Measurements from ENCODE around the gene NAALADL1. TPM values are rescaled to one million over a fixed set of nuclear protein-coding genes. Genes with fewer than 3 reads are reported as not detected.

Gene NAALADL1
- total and polyA plus RNA-seq, 2 experiments from 2014 or later = 11.1 to 13.7 TPM

DNA sequence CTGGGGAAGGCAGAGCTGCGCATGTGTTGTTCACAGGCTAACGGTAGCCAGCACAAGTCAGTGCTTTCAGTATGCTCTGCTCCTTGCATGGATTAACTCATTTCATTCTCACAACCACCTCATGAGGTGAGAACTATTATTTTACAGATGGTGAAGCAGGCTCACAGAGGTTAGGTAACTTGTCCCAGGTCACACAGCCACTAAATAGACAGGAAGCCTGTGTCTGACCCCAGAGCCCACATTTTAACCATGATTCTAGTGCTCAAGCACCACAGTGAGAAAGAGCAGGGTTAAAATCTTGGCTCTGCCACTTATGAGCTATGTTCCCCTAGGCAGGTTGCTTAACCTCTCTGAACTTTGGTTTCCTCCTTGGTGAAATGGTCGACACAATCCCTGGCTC lies 37.4 kb downstream of the NAALADL1 start (continued):
- TF ChIP-seq, protein P1, sequence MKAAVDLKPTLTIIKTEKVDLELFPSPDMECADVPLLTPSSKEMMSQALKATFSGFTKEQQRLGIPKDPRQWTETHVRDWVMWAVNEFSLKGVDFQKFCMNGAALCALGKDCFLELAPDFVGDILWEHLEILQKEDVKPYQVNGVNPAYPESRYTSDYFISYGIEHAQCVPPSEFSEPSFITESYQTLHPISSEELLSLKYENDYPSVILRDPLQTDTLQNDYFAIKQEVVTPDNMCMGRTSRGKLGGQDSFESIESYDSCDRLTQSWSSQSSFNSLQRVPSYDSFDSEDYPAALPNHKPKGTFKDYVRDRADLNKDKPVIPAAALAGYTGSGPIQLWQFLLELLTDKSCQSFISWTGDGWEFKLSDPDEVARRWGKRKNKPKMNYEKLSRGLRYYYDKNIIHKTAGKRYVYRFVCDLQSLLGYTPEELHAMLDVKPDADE (IDR thresholded peaks at IDR 0.05) = no peak
- TF ChIP-seq ZNF114 (CRISPR knock-in tag; IDR thresholded peaks at IDR 0.05) (no peak), STAT1 (IDR thresholded peaks at IDR 0.05; ENCODE audit: unreplicated experiment) (no peak), NANOG (IDR thresholded peaks at IDR 0.05; ENCODE audit: borderline replicate concordance) (no peak), EZH2 (IDR thresholded peaks at IDR 0.05; ENCODE audit: low read depth, unreplicated experiment) (no peak)
- TF ChIP-seq, protein P2, sequence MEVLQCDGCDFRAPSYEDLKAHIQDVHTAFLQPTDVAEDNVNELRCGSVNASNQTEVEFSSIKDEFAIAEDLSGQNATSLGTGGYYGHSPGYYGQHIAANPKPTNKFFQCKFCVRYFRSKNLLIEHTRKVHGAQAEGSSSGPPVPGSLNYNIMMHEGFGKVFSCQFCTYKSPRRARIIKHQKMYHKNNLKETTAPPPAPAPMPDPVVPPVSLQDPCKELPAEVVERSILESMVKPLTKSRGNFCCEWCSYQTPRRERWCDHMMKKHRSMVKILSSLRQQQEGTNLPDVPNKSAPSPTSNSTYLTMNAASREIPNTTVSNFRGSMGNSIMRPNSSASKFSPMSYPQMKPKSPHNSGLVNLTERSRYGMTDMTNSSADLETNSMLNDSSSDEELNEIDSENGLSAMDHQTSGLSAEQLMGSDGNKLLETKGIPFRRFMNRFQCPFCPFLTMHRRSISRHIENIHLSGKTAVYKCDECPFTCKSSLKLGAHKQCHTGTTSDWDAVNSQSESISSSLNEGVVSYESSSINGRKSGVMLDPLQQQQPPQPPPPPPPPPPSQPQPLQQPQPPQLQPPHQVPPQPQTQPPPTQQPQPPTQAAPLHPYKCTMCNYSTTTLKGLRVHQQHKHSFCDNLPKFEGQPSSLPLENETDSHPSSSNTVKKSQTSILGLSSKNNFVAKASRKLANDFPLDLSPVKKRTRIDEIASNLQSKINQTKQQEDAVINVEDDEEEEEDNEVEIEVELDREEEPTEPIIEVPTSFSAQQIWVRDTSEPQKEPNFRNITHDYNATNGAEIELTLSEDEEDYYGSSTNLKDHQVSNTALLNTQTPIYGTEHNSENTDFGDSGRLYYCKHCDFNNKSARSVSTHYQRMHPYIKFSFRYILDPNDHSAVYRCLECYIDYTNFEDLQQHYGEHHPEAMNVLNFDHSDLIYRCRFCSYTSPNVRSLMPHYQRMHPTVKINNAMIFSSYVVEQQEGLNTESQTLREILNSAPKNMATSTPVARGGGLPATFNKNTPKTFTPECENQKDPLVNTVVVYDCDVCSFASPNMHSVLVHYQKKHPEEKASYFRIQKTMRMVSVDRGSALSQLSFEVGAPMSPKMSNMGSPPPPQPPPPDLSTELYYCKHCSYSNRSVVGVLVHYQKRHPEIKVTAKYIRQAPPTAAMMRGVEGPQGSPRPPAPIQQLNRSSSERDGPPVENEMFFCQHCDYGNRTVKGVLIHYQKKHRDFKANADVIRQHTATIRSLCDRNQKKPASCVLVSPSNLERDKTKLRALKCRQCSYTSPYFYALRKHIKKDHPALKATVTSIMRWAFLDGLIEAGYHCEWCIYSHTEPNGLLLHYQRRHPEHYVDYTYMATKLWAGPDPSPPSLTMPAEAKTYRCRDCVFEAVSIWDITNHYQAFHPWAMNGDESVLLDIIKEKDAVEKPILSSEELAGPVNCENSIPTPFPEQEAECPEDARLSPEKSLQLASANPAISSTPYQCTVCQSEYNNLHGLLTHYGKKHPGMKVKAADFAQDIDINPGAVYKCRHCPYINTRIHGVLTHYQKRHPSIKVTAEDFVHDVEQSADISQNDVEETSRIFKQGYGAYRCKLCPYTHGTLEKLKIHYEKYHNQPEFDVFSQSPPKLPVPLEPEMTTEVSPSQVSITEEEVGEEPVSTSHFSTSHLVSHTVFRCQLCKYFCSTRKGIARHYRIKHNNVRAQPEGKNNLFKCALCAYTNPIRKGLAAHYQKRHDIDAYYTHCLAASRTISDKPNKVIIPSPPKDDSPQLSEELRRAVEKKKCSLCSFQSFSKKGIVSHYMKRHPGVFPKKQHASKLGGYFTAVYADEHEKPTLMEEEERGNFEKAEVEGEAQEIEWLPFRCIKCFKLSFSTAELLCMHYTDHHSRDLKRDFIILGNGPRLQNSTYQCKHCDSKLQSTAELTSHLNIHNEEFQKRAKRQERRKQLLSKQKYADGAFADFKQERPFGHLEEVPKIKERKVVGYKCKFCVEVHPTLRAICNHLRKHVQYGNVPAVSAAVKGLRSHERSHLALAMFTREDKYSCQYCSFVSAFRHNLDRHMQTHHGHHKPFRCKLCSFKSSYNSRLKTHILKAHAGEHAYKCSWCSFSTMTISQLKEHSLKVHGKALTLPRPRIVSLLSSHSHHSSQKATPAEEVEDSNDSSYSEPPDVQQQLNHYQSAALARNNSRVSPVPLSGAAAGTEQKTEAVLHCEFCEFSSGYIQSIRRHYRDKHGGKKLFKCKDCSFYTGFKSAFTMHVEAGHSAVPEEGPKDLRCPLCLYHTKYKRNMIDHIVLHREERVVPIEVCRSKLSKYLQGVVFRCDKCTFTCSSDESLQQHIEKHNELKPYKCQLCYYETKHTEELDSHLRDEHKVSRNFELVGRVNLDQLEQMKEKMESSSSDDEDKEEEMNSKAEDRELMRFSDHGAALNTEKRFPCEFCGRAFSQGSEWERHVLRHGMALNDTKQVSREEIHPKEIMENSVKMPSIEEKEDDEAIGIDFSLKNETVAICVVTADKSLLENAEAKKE (CRISPR knock-in tag; IDR thresholded peaks at IDR 0.05) = no peak

DNA sequence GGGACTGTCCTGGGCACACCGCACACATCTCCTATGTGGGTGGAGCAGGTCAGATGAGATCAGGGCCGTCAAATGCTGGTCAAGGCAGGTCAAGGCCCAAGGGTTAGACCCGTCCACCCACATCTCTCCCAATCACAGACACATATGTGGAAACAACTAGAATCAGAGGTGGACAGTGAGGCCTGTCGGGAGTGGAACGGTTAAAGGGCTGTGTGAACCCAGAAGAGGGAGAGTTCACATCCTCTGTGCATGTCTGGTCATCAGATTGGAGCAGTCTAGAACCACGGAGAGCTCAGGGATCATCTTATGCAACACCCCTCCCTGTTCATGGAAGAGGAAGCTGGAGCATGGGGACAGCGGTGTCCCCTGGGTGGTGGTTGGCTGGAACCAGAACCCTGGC lies 38.5 kb downstream of the NAALADL1 start:
- no peak overlapping the region for H3K4me3 Mint-ChIP-seq
- no peaks in the 10 kb centered on the region; the same call in 1 of the 2 replicates for H3K4me1 ChIP-seq (ENCODE audit: insufficient read depth)
- peaks cover 10% of the 10 kb centered on the region; the same call in 1 of the 2 replicates for H3K79me2 ChIP-seq (replicated peaks; ENCODE audit: insufficient read depth)
- no peak for ATAC-seq
- no peak overlapping the region for H3K27ac ChIP-seq (ENCODE audit: low read depth)
- H3K27me3 ChIP-seq (ENCODE audit: insufficient read depth) = no peaks in the 10 kb centered on the region
- H3K4me1 Mint-ChIP-seq = peaks cover 6% of the 10 kb centered on the region; the same call in 1 of the 3 replicates
- no peak overlapping the region for H3K4me2 ChIP-seq
- no peaks in the 10 kb centered on the region; the same call in 2 of the 3 replicates for H3K9me3 Mint-ChIP-seq
- no peak for DNase-seq (ENCODE audit: low spot score)
- H3K4me3 ChIP-seq = no peak overlapping the region
- no peak overlapping the region for H2AFZ ChIP-seq
- no peaks in the 10 kb centered on the region for H3K9me2 ChIP-seq (ENCODE audit: insufficient read depth)
- peaks cover 8% of the 10 kb centered on the region for H3K27me3 Mint-ChIP-seq (ENCODE audit: insufficient read depth, low read depth, poor library complexity)
- H3F3A ChIP-seq (replicated peaks; ENCODE audit: low read depth) = 0 out of 2 replicates have a peak, but pooled peaks cover 6% of the 10 kb centered on the region
- H3K36me3 Mint-ChIP-seq (ENCODE audit: low read depth) = peaks cover 42% of the 10 kb centered on the region
- H4K20me1 ChIP-seq (replicated peaks; ENCODE audit: insufficient read depth) = 0 out of 2 replicates have a peak, but pooled peaks cover 2% of the 10 kb centered on the region
- H3K36me3 ChIP-seq (ENCODE audit: insufficient read depth) = no peaks in the 10 kb centered on the region
- no peak overlapping the region for H3K27ac Mint-ChIP-seq
- TF ChIP-seq CREB1 (CRISPR knock-in tag; IDR thresholded peaks at IDR 0.05; ENCODE audit: low read depth) (no peak), REST (IDR thresholded peaks at IDR 0.05; ENCODE audit: unreplicated experiment) (no peak)
- TF ChIP-seq, protein P1 (IDR thresholded peaks at IDR 0.05) = no peak
